HPDE6-E6E7 (cell line): ENCODE results near the gene MYOF.
"Not testable (repeated sequence)": the region's sequence is repeated elsewhere in the genome, so short reads cannot be mapped to it uniquely, and the experiment has no call there.

Source experiments
- DNase-seq: peaks from one replicate; pipeline ENCODE4 v3.0.0; 2011; ENCODE audit warnings: missing footprints; ENCODE audit errors: extremely low spot score

MYOF gene

DNA sequence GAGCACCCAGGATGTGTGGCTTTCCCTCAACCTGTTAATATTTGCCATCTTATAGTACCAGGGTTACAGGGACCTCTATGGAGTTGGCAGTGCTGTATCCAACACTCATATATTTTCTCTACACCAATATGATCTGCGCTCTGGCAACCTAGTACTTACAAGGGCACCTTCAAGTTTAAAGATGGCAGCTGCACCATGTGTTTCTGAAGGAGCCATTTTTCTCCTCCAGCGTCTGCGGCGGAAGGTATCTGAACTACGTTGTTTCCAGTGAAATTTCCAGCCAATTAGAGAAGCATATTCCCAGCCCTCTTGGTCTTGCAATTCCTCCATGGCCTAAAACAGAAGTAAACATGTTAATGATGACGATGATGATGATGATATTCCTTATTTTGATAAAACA, 125.6 kb downstream of the MYOF start:
- DNase-seq, result no peak

DNA sequence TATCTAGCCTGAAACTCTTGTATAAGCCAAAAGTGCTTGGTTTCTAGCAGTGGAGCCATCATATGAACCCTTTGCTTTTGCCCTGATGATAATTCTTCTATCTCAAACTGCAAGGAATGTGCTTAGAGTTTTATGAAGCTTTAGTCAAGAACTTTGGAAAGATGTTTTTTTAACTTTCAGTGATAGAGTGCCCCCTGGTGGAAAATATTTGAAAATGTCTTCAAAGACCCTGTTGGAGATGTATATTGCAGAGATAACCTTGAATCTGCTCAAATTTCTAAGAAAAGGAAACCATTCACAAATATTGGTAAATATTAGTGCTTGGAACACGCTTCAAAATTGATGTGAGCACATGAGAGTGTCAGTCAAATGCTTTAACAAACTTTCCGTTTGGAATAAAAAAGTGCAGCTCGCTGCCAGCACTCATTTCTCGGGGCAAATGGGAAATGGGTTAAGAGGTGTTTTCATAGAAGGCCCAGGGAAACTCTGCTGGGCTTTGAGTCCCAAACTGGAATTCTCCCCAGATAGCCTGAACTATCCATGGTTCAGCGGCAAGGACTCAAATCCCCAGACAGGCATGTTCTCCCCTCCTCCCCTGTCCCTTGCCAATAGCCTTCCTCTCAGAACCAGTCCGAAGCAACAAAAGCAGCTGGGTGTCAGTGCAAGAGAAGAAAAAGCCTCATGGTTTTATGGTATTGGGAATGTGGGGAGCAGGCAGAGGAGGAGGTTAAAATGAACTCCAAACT, 129.3 kb downstream of the MYOF start:
- DNase-seq, result no peak

GRCh38 chr10:93346694-93347093, 135.4 kb downstream of the MYOF start:
- DNase-seq, result no peak

- no peak for DNase-seq
These were observed 136.0 kb downstream of the MYOF start for GRCh38 chr10:93346108-93346507.

GRCh38 chr10:93344691-93345090, 137.4 kb downstream of the MYOF start:
- no peak for DNase-seq

DNA sequence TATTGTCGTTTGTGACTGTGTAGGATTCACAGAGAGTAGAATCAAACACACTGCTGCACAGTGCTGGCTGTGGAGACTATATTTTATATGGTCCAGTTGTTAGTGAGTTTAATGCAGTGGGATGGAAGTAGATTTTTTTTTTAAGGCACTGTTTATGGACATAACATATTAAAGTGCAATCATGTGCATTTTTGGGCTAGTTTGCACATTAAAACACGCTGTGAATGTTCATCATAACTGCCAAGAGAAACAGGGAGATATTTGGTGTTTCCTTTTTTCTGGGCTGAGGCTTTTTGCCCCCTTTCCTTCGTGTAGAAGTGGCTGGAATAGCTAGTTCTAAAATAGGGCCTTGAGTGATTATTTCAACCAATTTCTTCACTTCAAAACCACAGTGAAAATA, 139.2 kb downstream of the MYOF start:
- no peak for DNase-seq

- DNase-seq, result no peak
These were observed 139.8 kb downstream of the MYOF start for GRCh38 chr10:93342366-93342765.

DNA sequence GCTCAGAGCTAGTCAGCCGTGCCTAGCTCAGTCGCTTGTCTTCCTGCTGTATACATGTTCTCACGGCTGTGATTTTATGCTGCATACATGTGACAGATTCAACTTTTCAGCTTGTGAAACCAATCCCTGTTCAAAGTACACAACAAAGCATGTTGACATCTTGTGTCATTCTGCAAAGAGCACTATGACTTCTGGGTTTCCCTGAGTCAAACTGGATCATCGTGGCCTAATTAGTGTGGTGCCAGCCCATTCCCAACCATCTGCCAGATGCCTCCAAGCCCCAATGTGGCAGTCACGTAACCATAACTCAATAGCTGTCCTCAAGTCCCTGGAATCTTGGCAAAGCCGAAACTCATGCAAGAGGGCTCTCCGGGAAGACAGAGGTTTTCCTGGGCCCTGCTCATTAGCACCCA, 144.8 kb downstream of the MYOF start:
- DNase-seq, result no peak

- no peak for DNase-seq
These were observed 145.5 kb downstream of the MYOF start for GRCh38 chr10:93336678-93337077.

DNA sequence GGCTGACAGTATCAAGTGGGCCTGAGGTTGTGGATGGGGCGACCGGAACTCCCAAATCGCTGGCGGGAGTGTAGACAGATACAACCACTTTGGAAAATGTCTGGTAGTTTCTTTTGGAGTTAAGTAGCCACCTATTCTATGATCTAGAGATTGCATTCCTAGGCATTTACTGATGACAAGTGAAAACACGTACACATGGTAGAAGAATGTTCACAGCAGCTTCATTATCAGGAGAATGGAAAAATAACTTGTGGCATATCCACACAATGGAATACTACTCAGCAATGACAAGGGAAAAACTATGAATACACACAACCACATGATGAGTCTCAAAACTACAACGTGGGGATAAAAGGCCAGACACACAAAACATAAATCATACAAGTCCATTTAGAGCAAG, 146.0 kb downstream of the MYOF start:
- no peak for DNase-seq

GRCh38 chr10:93334901-93335327, 147.2 kb downstream of the MYOF start:
- DNase-seq, result peak; percentile 87

- DNase-seq, result no peak
These were observed 148.0 kb downstream of the MYOF start for GRCh38 chr10:93334181-93334580.

DNA sequence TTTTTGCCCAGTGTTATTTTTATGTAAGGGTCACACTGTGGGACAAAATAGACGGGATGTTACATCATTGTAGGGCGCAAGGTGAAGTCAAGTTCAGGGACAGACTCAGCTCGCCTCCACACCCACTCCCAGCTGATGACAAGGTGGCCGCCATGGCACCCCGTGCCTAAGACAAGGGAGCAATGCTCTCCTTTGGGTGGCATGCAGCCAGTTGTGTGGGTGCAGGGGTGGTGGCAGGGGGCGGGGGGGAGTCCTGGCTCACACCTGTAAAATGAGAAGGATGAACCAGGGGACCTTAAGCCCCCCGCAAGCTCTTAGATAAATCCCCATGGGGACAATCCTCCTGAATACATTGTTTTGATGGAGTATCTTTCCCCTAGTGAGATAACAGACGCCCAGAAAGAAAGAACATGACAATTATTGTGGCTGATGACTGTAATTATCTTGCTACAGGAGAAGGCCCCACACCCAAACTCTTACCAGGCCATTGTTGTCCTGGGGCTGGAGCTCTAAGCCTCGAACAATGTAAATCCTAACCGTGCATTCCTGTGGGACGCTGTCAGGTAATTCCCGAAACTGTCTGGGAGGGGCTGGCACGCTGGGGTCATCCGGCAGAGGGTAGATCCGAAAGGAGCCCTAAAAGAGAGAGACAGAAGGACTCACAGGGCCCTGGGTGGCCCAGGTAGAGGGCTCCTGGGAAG, 148.7 kb downstream of the MYOF start:
- DNase-seq, result peak; percentile 31

GRCh38 chr10:93330824-93331223, 151.3 kb downstream of the MYOF start:
- DNase-seq, result no peak

- DNase-seq, result no peak
These were observed 162.2 kb downstream of the MYOF start for GRCh38 chr10:93319896-93320295.

- DNase-seq, result no peak
These were observed 163.0 kb downstream of the MYOF start for GRCh38 chr10:93319096-93319495.

- no peak for DNase-seq
These were observed 166.9 kb downstream of the MYOF start for GRCh38 chr10:93315246-93315645.

GRCh38 chr10:93314656-93315055, 167.5 kb downstream of the MYOF start:
- not testable (repeated sequence) for DNase-seq

DNA sequence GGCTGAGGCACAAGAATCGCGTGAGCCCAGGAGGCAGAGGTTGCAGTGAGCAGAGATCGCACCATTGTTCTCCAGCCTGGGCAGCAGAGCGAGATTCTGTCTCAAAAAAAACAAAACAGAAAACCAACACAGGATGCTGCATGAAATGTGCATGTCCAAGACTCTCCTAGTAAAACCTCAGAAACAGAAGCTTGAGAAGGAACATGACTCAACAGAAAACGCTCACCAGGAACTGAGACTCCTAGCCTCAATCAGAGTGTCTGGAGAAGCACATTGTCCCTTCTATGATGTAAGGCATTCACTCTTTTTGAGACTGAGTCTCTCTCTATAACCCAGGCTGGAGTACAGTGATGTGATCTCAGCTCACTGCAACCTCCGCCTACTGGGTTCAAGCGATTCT, 168.3 kb downstream of the MYOF start:
- DNase-seq, result no peak

DNA sequence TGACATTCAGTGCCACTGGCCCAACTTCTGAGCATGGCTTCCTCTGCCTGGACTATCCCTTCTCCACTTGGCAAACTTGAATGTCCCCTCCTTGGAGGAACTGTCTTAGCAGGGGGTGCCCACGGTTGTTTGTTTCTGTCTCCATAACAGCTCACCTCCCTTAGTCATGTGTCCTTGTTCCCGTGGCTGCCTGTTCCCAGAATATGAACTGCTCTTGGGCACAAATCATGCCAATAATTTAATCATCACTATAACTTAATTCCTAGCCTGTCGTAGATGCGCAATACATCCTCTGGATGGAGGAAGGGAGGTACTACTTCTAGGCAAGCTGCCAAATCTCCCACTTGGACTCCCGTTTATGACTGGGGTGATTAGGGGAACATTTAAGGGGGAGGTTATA, 173.1 kb downstream of the MYOF start:
- no peak for DNase-seq

DNA sequence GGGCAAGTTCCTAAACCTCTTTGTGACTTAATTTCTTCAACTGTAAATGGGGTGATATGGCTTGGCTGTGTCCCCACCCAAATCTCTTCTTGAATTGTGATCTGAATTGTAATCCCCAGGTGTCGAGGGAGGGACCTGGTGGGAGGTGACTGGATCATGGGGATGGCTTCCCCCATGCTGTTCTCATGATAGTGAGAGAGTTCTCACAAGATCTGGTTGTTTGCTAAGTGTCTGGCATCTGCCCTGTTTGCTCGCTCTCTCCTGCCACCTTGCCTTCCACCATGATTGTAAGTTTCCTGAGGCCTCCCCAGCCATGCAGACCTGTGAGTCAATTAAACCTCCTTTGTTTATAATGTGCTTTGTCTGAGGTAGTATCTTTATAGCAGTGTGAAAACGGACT, 177.0 kb downstream of the MYOF start:
- DNase-seq, result no peak

GRCh38 chr10:93300981-93301380, 181.2 kb downstream of the MYOF start:
- DNase-seq, result no peak

GRCh38 chr10:93300288-93300917, 181.7 kb downstream of the MYOF start:
- DNase-seq, result no peak
